ENCODE data around the gene LRRC74A. TPM values are rescaled to one million over a fixed set of nuclear protein-coding genes. Genes with fewer than 3 reads are reported as not detected.

The LRRC74A gene
- not detected in 2 replicates for total RNA-seq

DNA sequence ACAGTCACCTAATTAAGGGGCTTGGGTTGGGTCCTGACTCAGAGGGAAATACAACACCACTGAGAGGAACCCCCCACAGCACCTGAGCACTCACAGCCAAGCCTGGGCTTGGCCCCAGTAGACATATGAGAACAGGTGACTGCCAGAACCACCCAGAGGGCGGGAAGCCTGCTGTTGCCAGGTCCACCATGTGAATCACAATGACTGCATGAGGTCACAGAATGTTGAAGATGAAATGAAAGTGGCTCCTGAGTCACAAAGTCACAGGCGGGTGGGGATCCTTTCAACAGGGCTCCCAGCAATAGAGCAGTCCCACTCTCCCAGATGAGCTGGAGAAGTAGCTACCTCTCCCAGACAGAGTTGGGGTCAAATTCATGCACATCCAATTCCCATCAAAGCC is at the start of gene LRRC74A:
TSS of gene LRRC74A (plus strand) at position 287 of the 400 bp plus-strand sequence. CDS start 290 bp downstream, outside the sequence.
- TF ChIP-seq, protein P1, sequence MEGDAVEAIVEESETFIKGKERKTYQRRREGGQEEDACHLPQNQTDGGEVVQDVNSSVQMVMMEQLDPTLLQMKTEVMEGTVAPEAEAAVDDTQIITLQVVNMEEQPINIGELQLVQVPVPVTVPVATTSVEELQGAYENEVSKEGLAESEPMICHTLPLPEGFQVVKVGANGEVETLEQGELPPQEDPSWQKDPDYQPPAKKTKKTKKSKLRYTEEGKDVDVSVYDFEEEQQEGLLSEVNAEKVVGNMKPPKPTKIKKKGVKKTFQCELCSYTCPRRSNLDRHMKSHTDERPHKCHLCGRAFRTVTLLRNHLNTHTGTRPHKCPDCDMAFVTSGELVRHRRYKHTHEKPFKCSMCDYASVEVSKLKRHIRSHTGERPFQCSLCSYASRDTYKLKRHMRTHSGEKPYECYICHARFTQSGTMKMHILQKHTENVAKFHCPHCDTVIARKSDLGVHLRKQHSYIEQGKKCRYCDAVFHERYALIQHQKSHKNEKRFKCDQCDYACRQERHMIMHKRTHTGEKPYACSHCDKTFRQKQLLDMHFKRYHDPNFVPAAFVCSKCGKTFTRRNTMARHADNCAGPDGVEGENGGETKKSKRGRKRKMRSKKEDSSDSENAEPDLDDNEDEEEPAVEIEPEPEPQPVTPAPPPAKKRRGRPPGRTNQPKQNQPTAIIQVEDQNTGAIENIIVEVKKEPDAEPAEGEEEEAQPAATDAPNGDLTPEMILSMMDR (IDR thresholded peaks at IDR 0.05; ENCODE audit: insufficient read depth, low read length, poor library complexity, severe bottlenecking), result no peak
- peaks cover 4% of the 10 kb centered on the region for H3K27me3 ChIP-seq (ENCODE audit: control insufficient read depth, insufficient read depth, low read length)
- no peak within 1 kb of the TSS for H3K4me3 ChIP-seq (ENCODE audit: low read depth, low read length)
- H3K36me3 ChIP-seq (ENCODE audit: control insufficient read depth, insufficient read depth, low read length), result no peaks in the 10 kb centered on the region
- DNase-seq (ENCODE audit: low read depth), result no peak

DNA sequence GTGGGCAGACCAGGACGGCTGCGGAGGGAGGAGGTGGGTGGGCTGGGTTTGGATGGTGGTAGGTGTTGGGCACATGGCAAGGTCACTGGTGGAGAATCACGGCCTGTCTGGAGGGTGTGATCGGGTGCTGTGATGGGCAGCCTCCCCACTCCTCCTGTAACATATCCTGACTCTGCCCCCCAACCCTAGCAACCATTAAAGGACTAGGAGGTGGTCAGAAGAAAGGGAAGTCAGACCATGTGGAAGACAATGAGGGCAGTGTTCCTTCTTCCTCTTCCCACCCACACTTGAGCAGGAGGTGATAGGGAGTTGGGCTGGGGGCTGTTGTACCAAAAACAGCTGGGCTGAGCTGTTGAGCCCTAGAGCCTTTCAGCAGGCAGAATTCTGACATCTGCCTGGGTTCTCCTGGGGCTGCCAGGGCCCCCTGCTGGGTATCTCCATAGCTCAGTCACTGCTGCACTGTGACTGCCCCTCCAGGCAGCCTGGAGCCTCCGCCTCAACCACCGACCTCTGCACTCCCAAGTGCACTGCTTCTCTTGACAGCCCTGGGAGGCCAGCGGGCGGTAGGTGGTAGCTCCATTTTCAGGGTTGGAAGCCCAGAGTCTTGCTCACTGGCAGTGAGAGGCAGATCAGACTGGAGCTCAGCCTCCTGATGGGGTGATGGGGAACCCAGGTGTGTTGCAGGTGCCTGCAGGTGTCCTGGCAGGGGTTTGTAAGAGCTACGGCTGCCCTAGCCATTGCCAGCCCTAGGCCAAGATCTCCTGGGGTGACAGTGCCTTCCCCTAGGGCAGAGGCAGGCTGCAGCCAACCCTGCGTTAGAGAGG is 49.6 kb upstream of the LRRC74A start:
- TF ChIP-seq, protein P1 (IDR thresholded peaks at IDR 0.05; ENCODE audit: insufficient read depth, low read length, poor library complexity, severe bottlenecking), result no peak
- no peaks in the 10 kb centered on the region for H3K27me3 ChIP-seq (ENCODE audit: control insufficient read depth, insufficient read depth, low read length)
- H3K36me3 ChIP-seq (ENCODE audit: control insufficient read depth, insufficient read depth, low read length), result no peaks in the 10 kb centered on the region
- DNase-seq (ENCODE audit: low read depth), result no peak
- no peak overlapping the region for H3K4me3 ChIP-seq (ENCODE audit: low read depth, low read length)

DNA sequence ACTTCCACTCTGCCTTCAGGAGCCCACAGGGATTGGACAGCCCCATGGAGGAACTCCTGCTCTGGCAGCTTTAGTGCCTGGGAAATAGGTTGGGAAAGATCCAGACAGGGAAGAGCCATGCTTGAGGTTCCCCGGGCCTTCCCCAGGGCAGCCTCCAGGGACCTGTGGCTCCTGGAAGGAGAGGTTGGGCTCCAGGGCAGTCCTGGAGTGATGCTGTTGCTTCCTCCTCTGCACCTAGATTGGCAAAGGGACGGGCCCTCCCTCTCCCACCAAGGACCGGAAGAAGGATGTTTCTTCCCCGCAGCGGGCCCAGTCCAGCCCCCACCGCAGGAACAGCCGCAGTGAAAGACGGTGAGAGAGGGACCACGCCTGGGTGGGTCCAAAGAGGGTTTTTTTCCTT is 48.5 kb upstream of the LRRC74A start:
- no peak for DNase-seq (ENCODE audit: low read depth)
- Histone ChIP-seq H3K27me3 (ENCODE audit: control insufficient read depth, insufficient read depth, low read length) (no peaks in the 10 kb centered on the region), H3K4me3 (ENCODE audit: low read depth, low read length) (no peak overlapping the region), H3K36me3 (ENCODE audit: control insufficient read depth, insufficient read depth, low read length) (no peaks in the 10 kb centered on the region)
- TF ChIP-seq, protein P1 (IDR thresholded peaks at IDR 0.05; ENCODE audit: insufficient read depth, low read length, poor library complexity, severe bottlenecking), result no peak

DNA sequence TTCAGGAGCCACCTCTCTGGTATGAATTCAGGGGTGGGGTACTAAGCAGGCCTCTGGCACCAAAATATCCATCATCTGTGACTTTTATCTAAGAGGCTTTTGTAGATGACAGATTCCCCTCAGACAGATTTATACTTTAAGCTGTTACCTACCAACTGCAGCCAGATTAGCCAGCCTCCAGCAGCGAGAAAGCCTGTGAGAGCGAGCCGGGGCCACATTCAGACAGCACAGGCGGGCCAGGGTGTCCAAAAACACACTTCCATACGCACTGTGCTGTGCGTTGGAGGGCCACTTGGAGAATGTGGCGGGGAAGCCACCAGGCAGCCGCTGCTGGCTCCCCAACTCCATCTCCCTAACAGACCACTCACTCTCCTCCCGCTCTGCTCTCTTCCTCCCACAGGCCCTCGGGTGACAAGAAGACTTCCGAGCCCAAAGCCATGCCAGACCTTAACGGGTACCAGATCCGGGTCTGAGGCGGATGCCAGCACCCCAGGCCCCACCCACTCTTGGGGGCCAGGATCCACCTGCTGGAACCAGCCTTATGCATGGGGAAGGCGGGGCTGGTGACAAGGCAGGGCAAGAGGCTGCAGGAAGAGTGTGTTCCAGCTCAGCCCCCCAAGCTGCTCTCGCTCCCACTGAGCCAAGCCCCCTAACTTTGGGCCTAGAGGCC is 47.5 kb upstream of the LRRC74A start:
- Histone ChIP-seq H3K36me3 (ENCODE audit: control insufficient read depth, insufficient read depth, low read length) (no peaks in the 10 kb centered on the region), H3K4me3 (ENCODE audit: low read depth, low read length) (no peak overlapping the region), H3K27me3 (ENCODE audit: control insufficient read depth, insufficient read depth, low read length) (no peaks in the 10 kb centered on the region)
- TF ChIP-seq, protein P1 (IDR thresholded peaks at IDR 0.05; ENCODE audit: insufficient read depth, low read length, poor library complexity, severe bottlenecking), result no peak
- DNase-seq (ENCODE audit: low read depth), result no peak

DNA sequence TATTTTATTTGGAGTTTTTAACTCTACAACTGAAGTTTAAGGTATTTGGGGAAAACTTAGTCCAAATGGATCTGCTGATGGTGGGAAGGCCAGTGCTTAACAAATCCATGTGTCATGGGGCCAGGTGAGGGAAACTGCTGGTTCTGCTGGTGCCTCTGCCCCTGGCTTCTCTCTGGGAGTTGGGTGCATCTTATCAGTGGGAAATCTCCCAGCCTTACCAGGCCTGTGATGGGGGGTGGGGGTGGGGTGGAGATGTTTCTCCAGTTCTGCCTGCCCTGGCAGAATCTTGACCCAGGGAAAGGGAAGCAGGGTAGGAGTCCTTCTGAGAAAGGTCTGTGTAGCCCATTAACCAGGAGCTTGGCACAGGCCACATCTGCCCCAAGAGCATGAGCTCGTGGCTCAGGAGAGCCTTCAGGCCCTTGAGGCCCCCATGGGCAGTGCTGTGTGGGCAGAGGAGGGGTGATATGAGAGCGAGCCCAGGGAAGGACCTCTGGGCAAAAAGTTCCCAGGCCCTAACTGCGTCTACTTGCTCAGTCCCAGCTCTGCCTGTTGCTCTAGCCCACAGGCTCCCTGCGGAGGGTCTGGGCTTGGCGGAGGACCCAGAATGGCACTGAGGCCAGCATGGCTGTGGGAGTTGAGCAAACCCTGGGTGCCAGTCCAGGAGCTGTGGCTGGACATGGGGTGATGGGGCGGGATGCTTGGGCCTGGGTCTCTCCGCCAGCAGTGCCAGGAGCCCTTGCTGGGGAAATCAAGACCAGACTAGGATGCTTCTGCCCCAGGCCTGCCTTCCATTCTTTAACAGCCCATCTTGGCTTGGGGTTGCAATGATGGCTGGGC is 46.8 kb upstream of the LRRC74A start:
- DNase-seq (ENCODE audit: low read depth), result no peak
- no peaks in the 10 kb centered on the region for H3K27me3 ChIP-seq (ENCODE audit: control insufficient read depth, insufficient read depth, low read length)
- TF ChIP-seq, protein P1 (IDR thresholded peaks at IDR 0.05; ENCODE audit: insufficient read depth, low read length, poor library complexity, severe bottlenecking), result no peak
- H3K4me3 ChIP-seq (ENCODE audit: low read depth, low read length), result no peak overlapping the region
- no peaks in the 10 kb centered on the region for H3K36me3 ChIP-seq (ENCODE audit: control insufficient read depth, insufficient read depth, low read length)
